WTC11 (cell line): Measurements from ENCODE around the gene WDR12. TPM values are rescaled to one million over a fixed set of nuclear protein-coding genes. Genes with fewer than 3 reads are reported as not detected.

Source experiments
- ATAC-seq: fragments of 200-7000 bp; cut with Tn5 transposase; 2 replicates; pipeline ENCODE4 v1.10.0; 2021; ENCODE audit warnings: mild to moderate bottlenecking, moderate library complexity
- CTCF ChIA-PET: fragments of 300-600 bp; sonication (Branson Sonifier 250); formaldehyde crosslinking; loops from one replicate; lab custom pipeline; 2021; ENCODE audit warnings: antibody characterized with exemption; lab: Charles Lee
- POLR2A ChIA-PET: fragments of 350-600 bp; sonication (Branson Sonifier 250); formaldehyde crosslinking; loops from one replicate; lab custom pipeline; 2021; ENCODE audit warnings: antibody characterized with exemption; lab: Charles Lee
- DNase-seq: peaks from one replicate; pipeline ENCODE4 v3.0.0; 2021; ENCODE audit warnings: low spot score
- H3K27ac Mint-ChIP-seq: 2 replicates; pipeline ENCODE4 v1.8.0; 2021; ENCODE audit warnings: mixed read lengths
- H3K27me3 Mint-ChIP-seq: 2 replicates; pipeline ENCODE4 v1.8.0; 2021; ENCODE audit warnings: low read depth, mild to moderate bottlenecking, moderate library complexity, mixed read lengths
- H3K36me3 Mint-ChIP-seq: 2 replicates; pipeline ENCODE4 v1.8.0; 2021; ENCODE audit warnings: mixed read lengths
- H3K4me1 Mint-ChIP-seq: 2 replicates; pipeline ENCODE4 v1.8.0; 2022; ENCODE audit warnings: mixed read lengths
- H3K4me3 Mint-ChIP-seq: 2 replicates; pipeline ENCODE4 v1.8.0; 2021; ENCODE audit warnings: mild to moderate bottlenecking, moderate library complexity, mixed read lengths
- H3K9me3 Mint-ChIP-seq: 2 replicates; pipeline ENCODE4 v1.8.0; 2021; ENCODE audit warnings: mixed read lengths
- ATF1 ChIP-seq: sonication (generic); formaldehyde crosslinking; IDR thresholded peaks from 2 replicates; pipeline ENCODE4 v1.8.1; 2023; ENCODE audit warnings: mild to moderate bottlenecking, moderate library complexity, missing genetic modification reagents
- CBFB ChIP-seq: sonication (generic); formaldehyde crosslinking; IDR thresholded peaks from 2 replicates; pipeline ENCODE4 v1.8.1; 2022; ENCODE audit warnings: mild to moderate bottlenecking, low read depth, missing genetic modification reagents
- CREM ChIP-seq: sonication (generic); formaldehyde crosslinking; IDR thresholded peaks from 2 replicates; pipeline ENCODE4 v1.8.1; 2022; ENCODE audit warnings: mild to moderate bottlenecking, missing genetic modification reagents, moderate library complexity
- E2F5 ChIP-seq: sonication (generic); formaldehyde crosslinking; IDR thresholded peaks from 2 replicates; pipeline ENCODE4 v1.8.1; 2022; ENCODE audit warnings: mild to moderate bottlenecking, moderate library complexity, missing genetic modification reagents
- EMX1 ChIP-seq: fragments of 250-450 bp; sonication (Bioruptor Pico); IDR thresholded peaks from 2 replicates; pipeline ENCODE4 v1.8.0; 2021; ENCODE audit warnings: mild to moderate bottlenecking
- ETV6 ChIP-seq: sonication (generic); formaldehyde crosslinking; IDR thresholded peaks from 2 replicates; pipeline ENCODE4 v1.8.1; 2022; ENCODE audit warnings: mild to moderate bottlenecking, missing genetic modification reagents
- FOXP1 ChIP-seq: sonication (generic); formaldehyde crosslinking; IDR thresholded peaks from 2 replicates; pipeline ENCODE4 v1.8.0; 2022; ENCODE audit warnings: missing genetic modification reagents, mild to moderate bottlenecking, moderate library complexity, borderline replicate concordance
- IRF1 ChIP-seq: sonication (generic); formaldehyde crosslinking; IDR thresholded peaks from 2 replicates; pipeline ENCODE4 v1.8.0; 2023; ENCODE audit warnings: missing genetic modification reagents
- JAZF1 ChIP-seq: fragments of 250-450 bp; sonication (Bioruptor Pico); IDR thresholded peaks from 2 replicates; pipeline ENCODE4 v1.9.0; 2021; ENCODE audit warnings: moderate library complexity, mild to moderate bottlenecking, inconsistent platforms
- KAT7 ChIP-seq: sonication (generic); formaldehyde crosslinking; IDR thresholded peaks from 2 replicates; pipeline ENCODE4 v1.8.1; 2023; ENCODE audit warnings: missing genetic modification reagents, mild to moderate bottlenecking, borderline replicate concordance
- MYBL2 ChIP-seq: sonication (generic); formaldehyde crosslinking; IDR thresholded peaks from 2 replicates; pipeline ENCODE4 v1.8.1; 2023; ENCODE audit warnings: mild to moderate bottlenecking, moderate library complexity, missing genetic modification reagents
- RELA ChIP-seq: sonication (generic); formaldehyde crosslinking; IDR thresholded peaks from 2 replicates; pipeline ENCODE4 v1.8.1; 2022; ENCODE audit warnings: missing genetic modification reagents, mild to moderate bottlenecking, borderline replicate concordance
- SMAD4 ChIP-seq: sonication (generic); formaldehyde crosslinking; IDR thresholded peaks from 2 replicates; pipeline ENCODE4 v1.8.0; 2022; ENCODE audit warnings: mild to moderate bottlenecking, missing genetic modification reagents
- SOX15 ChIP-seq: fragments of 250-450 bp; sonication (Bioruptor Pico); IDR thresholded peaks from 2 replicates; pipeline ENCODE4 v1.9.0; 2021; ENCODE audit warnings: mild to moderate bottlenecking
- STAT6 ChIP-seq: sonication (generic); formaldehyde crosslinking; conservative IDR thresholded peaks from 2 replicates; pipeline ENCODE4 v1.8.1; 2023; ENCODE audit warnings: mild to moderate bottlenecking, low read depth, missing genetic modification reagents, moderate library complexity
- TEAD1 ChIP-seq: sonication (generic); formaldehyde crosslinking; IDR thresholded peaks from 2 replicates; pipeline ENCODE4 v1.8.0; 2022; ENCODE audit warnings: mild to moderate bottlenecking, missing genetic modification reagents
- TEAD4 ChIP-seq: sonication (generic); formaldehyde crosslinking; IDR thresholded peaks from 2 replicates; pipeline ENCODE4 v1.8.0; 2022; ENCODE audit warnings: mild to moderate bottlenecking, missing genetic modification reagents
- TP53 ChIP-seq: sonication (generic); formaldehyde crosslinking; IDR thresholded peaks from 2 replicates; pipeline ENCODE4 v1.8.1; 2023; ENCODE audit warnings: mild to moderate bottlenecking, missing genetic modification reagents
- ZNF219 ChIP-seq: sonication (generic); formaldehyde crosslinking; IDR thresholded peaks from 2 replicates; pipeline ENCODE4 v1.8.0; 2023; ENCODE audit warnings: missing genetic modification reagents, mild to moderate bottlenecking, borderline replicate concordance
- ZNF232 ChIP-seq: sonication (generic); formaldehyde crosslinking; IDR thresholded peaks from 2 replicates; pipeline ENCODE4 v1.8.0; 2022; ENCODE audit warnings: mild to moderate bottlenecking, missing genetic modification reagents
- total RNA-seq: library from RNA; stranded (reverse); gene quantifications from 3 replicates; pipeline ENCODE4 v1.2.3, GENCODE V29; 2021
- TF ChIP-seq, protein P1 (sequence below): sonication (generic); formaldehyde crosslinking; IDR thresholded peaks from 2 replicates; pipeline ENCODE4 v1.8.0; 2022; ENCODE audit warnings: missing genetic modification reagents
- TF ChIP-seq, protein P2 (sequence below): sonication (generic); formaldehyde crosslinking; IDR thresholded peaks from 2 replicates; pipeline ENCODE4 v1.8.1; 2023; ENCODE audit warnings: mild to moderate bottlenecking, moderate library complexity, missing genetic modification reagents
- TF ChIP-seq, protein P3 (sequence below): fragments of 250-450 bp; sonication (Bioruptor Pico); IDR thresholded peaks from 2 replicates; pipeline ENCODE4 v1.9.0; 2021; ENCODE audit warnings: mild to moderate bottlenecking

Gene WDR12
- total RNA-seq, 1 experiment from 2014 or later = 144 TPM

GRCh38 chr2:202933139-202933510, 21.7 kb upstream of the WDR12 start:
- CTCF ChIA-PET = no interaction called here
- H3K4me1 Mint-ChIP-seq = no peaks in the 10 kb centered on the region
- H3K9me3 Mint-ChIP-seq = no peaks in the 10 kb centered on the region
- TF ChIP-seq TEAD1 (no peak), ATF1 (CRISPR knock-in tag) (no peak), MYBL2 (CRISPR knock-in tag) (no peak), TP53 (CRISPR knock-in tag) (no peak), EMX1 (CRISPR knock-in tag) (no peak), SOX15 (no peak), CBFB (CRISPR knock-in tag) (no peak), CREM (CRISPR knock-in tag) (no peak), SMAD4 (CRISPR knock-in tag) (no peak), ETV6 (no peak), FOXP1 (no peak)
- TF ChIP-seq, protein P1, sequence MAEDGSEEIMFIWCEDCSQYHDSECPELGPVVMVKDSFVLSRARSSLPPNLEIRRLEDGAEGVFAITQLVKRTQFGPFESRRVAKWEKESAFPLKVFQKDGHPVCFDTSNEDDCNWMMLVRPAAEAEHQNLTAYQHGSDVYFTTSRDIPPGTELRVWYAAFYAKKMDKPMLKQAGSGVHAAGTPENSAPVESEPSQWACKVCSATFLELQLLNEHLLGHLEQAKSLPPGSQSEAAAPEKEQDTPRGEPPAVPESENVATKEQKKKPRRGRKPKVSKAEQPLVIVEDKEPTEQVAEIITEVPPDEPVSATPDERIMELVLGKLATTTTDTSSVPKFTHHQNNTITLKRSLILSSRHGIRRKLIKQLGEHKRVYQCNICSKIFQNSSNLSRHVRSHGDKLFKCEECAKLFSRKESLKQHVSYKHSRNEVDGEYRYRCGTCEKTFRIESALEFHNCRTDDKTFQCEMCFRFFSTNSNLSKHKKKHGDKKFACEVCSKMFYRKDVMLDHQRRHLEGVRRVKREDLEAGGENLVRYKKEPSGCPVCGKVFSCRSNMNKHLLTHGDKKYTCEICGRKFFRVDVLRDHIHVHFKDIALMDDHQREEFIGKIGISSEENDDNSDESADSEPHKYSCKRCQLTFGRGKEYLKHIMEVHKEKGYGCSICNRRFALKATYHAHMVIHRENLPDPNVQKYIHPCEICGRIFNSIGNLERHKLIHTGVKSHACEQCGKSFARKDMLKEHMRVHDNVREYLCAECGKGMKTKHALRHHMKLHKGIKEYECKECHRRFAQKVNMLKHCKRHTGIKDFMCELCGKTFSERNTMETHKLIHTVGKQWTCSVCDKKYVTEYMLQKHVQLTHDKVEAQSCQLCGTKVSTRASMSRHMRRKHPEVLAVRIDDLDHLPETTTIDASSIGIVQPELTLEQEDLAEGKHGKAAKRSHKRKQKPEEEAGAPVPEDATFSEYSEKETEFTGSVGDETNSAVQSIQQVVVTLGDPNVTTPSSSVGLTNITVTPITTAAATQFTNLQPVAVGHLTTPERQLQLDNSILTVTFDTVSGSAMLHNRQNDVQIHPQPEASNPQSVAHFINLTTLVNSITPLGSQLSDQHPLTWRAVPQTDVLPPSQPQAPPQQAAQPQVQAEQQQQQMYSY = no peak
- TF ChIP-seq, protein P2, sequence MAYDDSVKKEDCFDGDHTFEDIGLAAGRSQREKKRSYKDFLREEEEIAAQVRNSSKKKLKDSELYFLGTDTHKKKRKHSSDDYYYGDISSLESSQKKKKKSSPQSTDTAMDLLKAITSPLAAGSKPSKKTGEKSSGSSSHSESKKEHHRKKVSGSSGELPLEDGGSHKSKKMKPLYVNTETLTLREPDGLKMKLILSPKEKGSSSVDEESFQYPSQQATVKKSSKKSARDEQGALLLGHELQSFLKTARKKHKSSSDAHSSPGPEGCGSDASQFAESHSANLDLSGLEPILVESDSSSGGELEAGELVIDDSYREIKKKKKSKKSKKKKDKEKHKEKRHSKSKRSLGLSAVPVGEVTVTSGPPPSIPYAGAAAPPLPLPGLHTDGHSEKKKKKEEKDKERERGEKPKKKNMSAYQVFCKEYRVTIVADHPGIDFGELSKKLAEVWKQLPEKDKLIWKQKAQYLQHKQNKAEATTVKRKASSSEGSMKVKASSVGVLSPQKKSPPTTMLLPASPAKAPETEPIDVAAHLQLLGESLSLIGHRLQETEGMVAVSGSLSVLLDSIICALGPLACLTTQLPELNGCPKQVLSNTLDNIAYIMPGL (CRISPR knock-in tag) = no peak
- H3K27ac Mint-ChIP-seq = no peak overlapping the region
- no peaks in the 10 kb centered on the region for H3K36me3 Mint-ChIP-seq
- no peak for DNase-seq
- no peak for ATAC-seq
- H3K4me3 Mint-ChIP-seq = no peak overlapping the region
- no peaks in the 10 kb centered on the region for H3K27me3 Mint-ChIP-seq
- POLR2A ChIA-PET = no interaction called here

- DNase-seq (no peak), ATAC-seq (peak; percentile 53)
- TF ChIP-seq IRF1 (CRISPR knock-in tag) = no peak
- CTCF ChIA-PET = no interaction called here
- no peak overlapping the region for H3K27ac Mint-ChIP-seq
- H3K9me3 Mint-ChIP-seq = no peaks in the 10 kb centered on the region
- no peak overlapping the region for H3K4me3 Mint-ChIP-seq
- no peaks in the 10 kb centered on the region for H3K4me1 Mint-ChIP-seq
- no peaks in the 10 kb centered on the region for H3K36me3 Mint-ChIP-seq
- H3K27me3 Mint-ChIP-seq = no peaks in the 10 kb centered on the region
- POLR2A ChIA-PET = no interaction called here
Measured at GRCh38 chr2:202932425-202933138, 21.1 kb upstream of the WDR12 start.

DNA sequence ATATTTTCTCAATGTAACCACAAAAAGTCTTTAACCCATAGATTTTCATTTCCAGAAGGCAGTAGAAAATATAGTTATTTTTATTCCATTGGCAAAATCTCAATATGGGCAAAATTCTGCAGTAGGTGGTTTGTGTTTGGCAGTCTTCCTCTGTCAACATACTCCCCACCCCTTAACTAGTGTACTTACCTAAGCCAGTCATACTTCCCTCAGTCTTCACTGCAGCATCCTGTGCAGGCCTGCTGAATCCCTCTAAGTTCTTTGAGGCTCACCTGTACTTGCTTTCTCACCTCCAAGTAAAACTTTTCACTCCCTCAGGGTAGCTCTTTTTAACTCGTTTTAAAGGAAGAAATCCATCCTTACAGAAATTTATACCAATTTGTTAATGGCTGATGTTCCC, 7.4 kb upstream of the WDR12 start:
- POLR2A ChIA-PET = no interaction called here
- TF ChIP-seq, protein P3, sequence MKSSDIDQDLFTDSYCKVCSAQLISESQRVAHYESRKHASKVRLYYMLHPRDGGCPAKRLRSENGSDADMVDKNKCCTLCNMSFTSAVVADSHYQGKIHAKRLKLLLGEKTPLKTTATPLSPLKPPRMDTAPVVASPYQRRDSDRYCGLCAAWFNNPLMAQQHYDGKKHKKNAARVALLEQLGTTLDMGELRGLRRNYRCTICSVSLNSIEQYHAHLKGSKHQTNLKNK (CRISPR knock-in tag) = no peak
- TF ChIP-seq TEAD4 (no peak), E2F5 (CRISPR knock-in tag) (no peak), KAT7 (no peak), ZNF219 (CRISPR knock-in tag) (no peak), RELA (CRISPR knock-in tag) (no peak), STAT6 (CRISPR knock-in tag) (no peak), ZNF232 (CRISPR knock-in tag) (no peak), JAZF1 (CRISPR knock-in tag) (no peak)

More for the DNA sequence above, 7.4 kb upstream of the WDR12 start:
- H3K4me1 Mint-ChIP-seq = no peaks in the 10 kb centered on the region
- DNase-seq (no peak), ATAC-seq (no peak)
- CTCF ChIA-PET = interaction anchor here (0.7 to 1.2 kb wide), 2 partner anchors 21 to 324 kb away, joined by 3 read pairs; no protein-coding TSS in a partner anchor
- no peak overlapping the region for H3K27ac Mint-ChIP-seq
- no peak overlapping the region for H3K4me3 Mint-ChIP-seq
- no peaks in the 10 kb centered on the region for H3K27me3 Mint-ChIP-seq
- H3K9me3 Mint-ChIP-seq = no peaks in the 10 kb centered on the region
- no peaks in the 10 kb centered on the region for H3K36me3 Mint-ChIP-seq
